Mesendoderm (in vitro differentiated cells): ENCODE measurements around the gene NCAN.
A peak's percentile ranks its signal among the peaks of the same experiment; 100 is the strongest.

ENCODE experiments used
- DNase-seq: peaks from one replicate; pipeline ENCODE4 v3.0.0; 2013
- H2AK5ac ChIP-seq: 2 replicates; pipeline ENCODE4 v1.6.1; 2013; ENCODE audit warnings: low read length, inconsistent platforms
- H2BK120ac ChIP-seq: 2 replicates; pipeline ENCODE4 v1.6.1; 2013; ENCODE audit warnings: low read depth, mild to moderate bottlenecking, low read length, moderate library complexity, mixed read lengths
- H2BK15ac ChIP-seq: replicated peaks from 2 replicates; pipeline ENCODE4 v1.6.1; 2013; ENCODE audit warnings: low read depth, mild to moderate bottlenecking, moderate library complexity
- H2BK5ac ChIP-seq: 2 replicates; pipeline ENCODE4 v1.6.1; 2013; ENCODE audit warnings: low read length, inconsistent platforms
- H3K18ac ChIP-seq: 2 replicates; pipeline ENCODE4 v1.6.1; 2013; ENCODE audit warnings: mild to moderate bottlenecking, low read length, mixed read lengths
- H3K23ac ChIP-seq: one replicate; pipeline ENCODE4 v1.6.1; 2013; ENCODE audit warnings: low read length
- H3K27ac ChIP-seq: 2 replicates; pipeline ENCODE4 v1.5.1; 2013; ENCODE audit warnings: low read depth, mild to moderate bottlenecking, inconsistent platforms, low read length, moderate library complexity
- H3K27me3 ChIP-seq: 2 replicates; pipeline ENCODE4 v1.6.1; 2013; ENCODE audit warnings: low read length, control low read depth, mild to moderate bottlenecking, inconsistent platforms; ENCODE audit not compliant: insufficient read depth, poor library complexity
- H3K36me3 ChIP-seq: 2 replicates; pipeline ENCODE4 v1.6.1; 2013; ENCODE audit warnings: low read length, inconsistent platforms; ENCODE audit not compliant: control insufficient read depth, insufficient read depth
- H3K4ac ChIP-seq: one replicate; pipeline ENCODE4 v1.6.1; 2013; ENCODE audit warnings: low read depth, mild to moderate bottlenecking, low read length, moderate library complexity
- H3K4me1 ChIP-seq: 2 replicates; pipeline ENCODE4 v1.6.1; 2013; ENCODE audit warnings: low read depth, low read length, inconsistent platforms; ENCODE audit not compliant: control insufficient read depth
- H3K4me2 ChIP-seq: 2 replicates; pipeline ENCODE4 v1.6.1; 2013; ENCODE audit warnings: low read length
- H3K4me3 ChIP-seq: 2 replicates; pipeline ENCODE4 v1.5.1; 2013; ENCODE audit warnings: mild to moderate bottlenecking, low read length
- H3K56ac ChIP-seq: one replicate; pipeline ENCODE4 v1.6.1; 2013; ENCODE audit warnings: low read length
- H3K79me1 ChIP-seq: 2 replicates; pipeline ENCODE4 v1.6.1; 2013; ENCODE audit warnings: low read length, inconsistent platforms
- H3K79me2 ChIP-seq: 2 replicates; pipeline ENCODE4 v1.6.1; 2013; ENCODE audit warnings: mild to moderate bottlenecking, low read length; ENCODE audit not compliant: control insufficient read depth, insufficient read depth
- H3K9ac ChIP-seq: 2 replicates; pipeline ENCODE4 v1.6.1; 2013; ENCODE audit warnings: low read length, inconsistent platforms
- H4K5ac ChIP-seq: one replicate; pipeline ENCODE4 v1.6.1; 2013; ENCODE audit warnings: low read length
- H4K8ac ChIP-seq: one replicate; pipeline ENCODE4 v1.6.1; 2013; ENCODE audit warnings: low read depth, mild to moderate bottlenecking, control low read depth, low read length, moderate library complexity
- WGBS: extraction: QIAGEN DNeasy Blood & Tissue Kit; methylation state at CpG from one replicate; pipeline ENCODE4 v1.1.7; 2013; ENCODE audit warnings: low lambda C conversion rate, missing lambda C conversion rate; ENCODE audit not compliant: insufficient coverage; ENCODE audit errors: extremely low coverage; 5-methylcytosine and 5-hydroxymethylcytosine counted together

NCAN gene

DNA sequence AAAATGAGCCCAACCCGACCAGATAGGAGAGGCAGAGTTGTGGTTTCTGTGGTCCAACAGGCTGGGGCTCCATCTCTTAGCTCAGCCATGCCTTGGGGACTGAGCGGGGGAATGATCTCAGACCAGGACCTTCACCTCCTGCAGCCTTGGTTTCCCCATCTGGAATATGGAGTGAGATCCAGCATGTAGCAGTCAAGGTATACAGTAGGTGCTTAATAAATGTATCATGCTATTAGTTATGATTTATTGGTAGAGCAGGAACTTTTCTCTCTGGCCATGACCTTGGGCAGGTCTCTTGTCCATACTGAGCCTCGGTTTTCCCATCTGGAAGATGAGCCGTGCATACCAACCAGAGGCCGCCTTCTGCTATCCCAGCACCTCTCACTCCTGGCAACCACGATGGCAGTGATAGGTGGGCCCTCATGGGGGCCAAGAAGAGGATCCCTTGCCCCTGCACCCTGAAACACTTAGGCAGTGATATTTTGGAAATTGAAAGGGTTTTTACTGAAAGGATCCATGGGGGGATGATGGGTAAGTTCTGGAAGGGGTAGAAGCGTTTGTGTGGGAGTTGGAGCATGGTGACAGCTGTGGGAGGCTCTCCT lies 52.2 kb downstream of the NCAN start:
- Histone ChIP-seq H3K79me2 (no peaks in the 10 kb centered on the region), H3K4ac (no peak overlapping the region)

DNA sequence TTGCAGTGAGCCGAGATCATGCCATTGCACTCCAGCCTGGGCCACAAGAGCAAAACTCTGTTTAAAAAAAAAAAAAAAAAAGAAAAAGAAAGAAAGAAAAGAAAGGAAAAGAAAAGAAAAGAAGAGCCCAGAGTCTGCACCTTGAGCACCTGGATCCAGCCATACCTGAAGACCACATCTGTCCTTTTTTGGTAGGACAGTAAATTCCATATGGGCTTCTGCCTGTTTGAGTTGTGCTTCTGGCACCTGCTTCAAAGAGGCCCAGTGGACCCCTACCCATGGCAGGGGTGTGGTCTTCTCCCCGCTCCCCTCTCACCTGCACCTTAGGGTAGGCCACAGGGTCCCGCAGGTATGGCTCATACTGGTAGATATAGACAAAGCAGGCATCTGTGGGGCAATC lies 55.5 kb downstream of the NCAN start:
- WGBS = no CpG with 5 or more reads among the region's 3 CpGs
- Histone ChIP-seq H3K18ac (no peak overlapping the region), H4K5ac (no peak overlapping the region), H3K56ac (no peak overlapping the region), H3K4me2 (no peak overlapping the region), H3K4me3 (no peak overlapping the region), H3K9ac (no peak overlapping the region), H3K27ac (no peak overlapping the region), H2BK15ac (no peak overlapping the region), H2BK120ac (no peak overlapping the region), H2BK5ac (no peak overlapping the region), H3K79me2 (no peaks in the 10 kb centered on the region), H3K4ac (no peak overlapping the region), H2AK5ac (no peak overlapping the region), H3K23ac (no peak overlapping the region), H3K4me1 (no peaks in the 10 kb centered on the region), H3K79me1 (no peaks in the 10 kb centered on the region), H4K8ac (no peak overlapping the region), H3K36me3 (no peaks in the 10 kb centered on the region), H3K27me3 (peaks cover 3% of the 10 kb centered on the region)
- DNase-seq = no peak

More for the DNA sequence above, 52.2 kb downstream of the NCAN start:
- Histone ChIP-seq H3K18ac (no peak overlapping the region), H2BK120ac (no peak overlapping the region), H3K27me3 (peaks cover 3% of the 10 kb centered on the region), H3K9ac (no peak overlapping the region), H3K79me1 (no peaks in the 10 kb centered on the region), H3K27ac (no peak overlapping the region), H2BK5ac (no peak overlapping the region), H3K56ac (no peak overlapping the region), H3K4me2 (no peak overlapping the region), H2AK5ac (no peak overlapping the region), H3K23ac (no peak overlapping the region), H4K5ac (no peak overlapping the region), H3K4me1 (no peaks in the 10 kb centered on the region), H2BK15ac (no peak overlapping the region), H3K4me3 (no peak overlapping the region), H3K36me3 (no peaks in the 10 kb centered on the region), H4K8ac (no peak overlapping the region)
- no CpG with 5 or more reads among the region's 7 CpGs for WGBS
- no peak for DNase-seq

DNA sequence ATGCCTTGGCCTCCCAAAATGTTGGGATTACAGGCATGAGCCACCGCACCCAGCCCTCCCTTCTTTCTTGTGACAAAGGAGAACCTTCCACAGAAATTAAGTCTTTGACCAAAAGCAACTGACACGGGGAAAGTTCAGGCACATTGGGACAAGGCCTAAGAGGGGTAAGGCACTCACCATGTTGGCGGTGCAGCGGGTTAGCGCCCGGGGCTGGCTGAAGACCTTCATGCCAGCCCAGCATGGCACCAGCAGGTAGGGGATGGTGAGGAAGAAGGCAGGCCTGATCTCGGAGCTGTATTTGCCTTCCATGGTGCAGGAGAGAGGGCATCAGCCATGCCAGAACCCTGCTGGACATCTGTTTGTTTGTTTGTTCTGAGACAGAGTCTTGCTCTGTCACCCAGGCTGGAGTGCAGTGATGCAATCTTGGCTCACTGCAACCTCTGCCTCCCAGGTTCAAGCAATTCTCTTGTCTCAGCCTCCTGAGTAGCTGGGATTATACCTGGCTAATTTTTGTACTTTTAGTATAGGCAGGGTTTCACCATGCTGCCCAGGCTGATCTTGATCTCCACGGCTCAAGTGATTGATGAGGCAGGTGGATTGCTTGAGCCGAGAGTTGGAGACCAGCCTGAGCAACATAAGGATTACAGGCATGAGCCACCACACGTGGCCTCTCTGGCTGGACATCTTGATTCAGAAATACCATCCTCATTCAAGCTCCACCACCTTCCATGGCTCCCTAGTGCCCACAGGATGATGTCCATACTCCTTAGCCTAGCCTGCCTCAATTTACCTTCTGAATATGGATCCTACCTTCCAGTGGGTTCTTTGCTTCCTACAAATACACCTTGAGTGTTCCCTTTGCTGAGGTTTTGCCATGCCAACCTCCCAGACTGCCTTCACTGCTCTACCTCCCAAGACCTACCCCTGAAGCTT lies 57.0 kb downstream of the NCAN start:
- H2BK120ac ChIP-seq = no peak overlapping the region
- WGBS = no CpG with 5 or more reads among the region's 10 CpGs
- H3K4me3 ChIP-seq = no peak overlapping the region
- no peak overlapping the region for H2BK15ac ChIP-seq
- no peak overlapping the region for H3K9ac ChIP-seq
- no peak overlapping the region for H3K23ac ChIP-seq
- no peak overlapping the region for H3K27ac ChIP-seq
- H3K18ac ChIP-seq = no peak overlapping the region
- H3K4me1 ChIP-seq = no peaks in the 10 kb centered on the region
- H3K4ac ChIP-seq = no peak overlapping the region
- H2BK5ac ChIP-seq = no peak overlapping the region
- no peak overlapping the region for H3K56ac ChIP-seq
- DNase-seq = no peak
- no peak overlapping the region for H2AK5ac ChIP-seq
- H3K79me1 ChIP-seq = no peaks in the 10 kb centered on the region
- no peaks in the 10 kb centered on the region for H3K27me3 ChIP-seq
- no peaks in the 10 kb centered on the region for H3K79me2 ChIP-seq
- H4K8ac ChIP-seq = no peak overlapping the region
- H3K4me2 ChIP-seq = no peak overlapping the region
- no peaks in the 10 kb centered on the region for H3K36me3 ChIP-seq
- no peak overlapping the region for H4K5ac ChIP-seq

DNA sequence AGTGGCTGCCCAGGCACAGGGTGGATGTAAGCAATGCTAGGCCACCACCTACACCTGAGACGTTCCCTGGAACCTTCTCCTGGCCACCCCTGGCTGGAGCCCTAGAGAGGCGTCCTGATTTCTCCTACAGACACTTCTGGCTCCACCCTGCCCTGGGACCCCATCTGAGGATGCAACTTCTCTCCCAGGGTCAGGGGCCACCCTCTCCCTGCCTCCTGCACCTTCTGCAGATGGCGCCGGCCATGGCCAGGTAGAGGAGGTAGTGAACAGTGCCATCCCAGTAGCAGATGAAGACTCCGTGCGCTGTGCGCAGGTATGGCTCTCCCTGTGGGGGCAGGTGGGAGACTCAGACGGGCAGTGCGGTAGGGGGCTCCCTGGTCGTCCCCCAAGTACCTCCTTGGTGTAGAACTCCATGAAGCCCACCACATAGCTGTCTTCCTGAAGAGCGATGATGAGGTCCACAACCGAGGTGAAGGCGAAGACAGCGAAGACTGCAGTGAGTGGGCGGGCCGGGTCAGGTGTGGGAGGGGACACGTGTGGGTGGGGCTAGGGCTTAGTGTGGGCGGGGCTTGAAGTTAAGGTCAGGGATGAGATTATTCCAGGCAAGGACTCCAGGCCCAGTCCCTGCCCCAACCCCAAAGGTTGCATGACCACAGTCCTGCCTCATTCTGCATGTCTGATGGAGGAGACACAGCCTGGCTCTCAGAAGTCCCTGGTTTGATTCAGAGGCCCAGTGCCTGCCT lies 58.4 kb downstream of the NCAN start:
- Histone ChIP-seq H3K4ac (no peak overlapping the region), H3K23ac (no peak overlapping the region), H2BK120ac (no peak overlapping the region), H3K79me2 (no peaks in the 10 kb centered on the region), H2BK5ac (no peak overlapping the region), H3K27ac (no peak overlapping the region), H3K56ac (no peak overlapping the region), H3K36me3 (no peaks in the 10 kb centered on the region), H3K4me1 (no peaks in the 10 kb centered on the region), H3K9ac (no peak overlapping the region), H2AK5ac (no peak overlapping the region), H3K79me1 (no peaks in the 10 kb centered on the region), H4K8ac (no peak overlapping the region), H3K27me3 (no peaks in the 10 kb centered on the region), H3K4me2 (no peak overlapping the region), H2BK15ac (no peak overlapping the region), H3K4me3 (no peak overlapping the region), H4K5ac (no peak overlapping the region), H3K18ac (no peak overlapping the region)
- DNase-seq = peak; percentile 35
- WGBS = no CpG with 5 or more reads among the region's 18 CpGs

DNA sequence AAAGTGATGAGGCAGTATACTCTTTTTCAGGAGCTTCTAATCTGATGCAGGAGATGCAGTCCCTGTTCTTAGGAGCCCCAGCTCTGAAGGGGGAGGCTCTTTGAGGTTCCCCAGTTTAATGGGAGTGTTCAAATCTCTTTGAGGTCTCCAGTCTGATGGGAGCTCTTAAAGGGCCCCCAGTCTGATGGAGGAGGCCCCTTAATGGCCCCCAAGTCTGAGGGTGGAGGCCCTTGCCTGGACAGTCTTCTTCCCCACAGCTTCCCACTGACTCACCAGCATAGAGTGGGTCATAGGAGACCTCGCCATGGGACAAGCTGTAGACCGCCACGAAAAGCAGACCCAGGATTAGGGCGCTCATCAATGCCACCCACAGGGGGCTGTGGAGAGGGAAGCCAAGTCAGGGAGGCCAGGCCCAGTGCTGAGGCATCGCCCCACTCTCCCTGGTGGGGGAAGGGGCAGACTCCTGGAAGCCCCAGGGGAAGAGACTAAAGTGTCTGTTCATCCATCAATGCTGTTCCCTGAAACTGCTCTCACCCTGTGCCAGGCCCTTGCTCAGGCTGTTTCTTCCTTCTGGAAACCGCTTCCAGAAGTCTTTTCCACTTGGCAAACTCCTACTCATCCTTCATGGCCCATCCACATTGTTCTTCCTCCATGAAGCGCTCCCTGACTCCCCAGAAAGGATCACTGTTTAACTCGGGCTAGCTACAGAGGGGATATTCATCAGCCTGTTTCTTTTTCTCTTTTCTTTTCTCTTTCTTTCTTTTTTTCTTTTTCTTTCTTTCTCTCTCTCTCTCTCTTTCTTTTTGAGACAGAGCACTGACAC lies 59.2 kb downstream of the NCAN start:
- Histone ChIP-seq H4K5ac (no peak overlapping the region), H2AK5ac (no peak overlapping the region), H3K18ac (no peak overlapping the region), H2BK120ac (no peak overlapping the region), H4K8ac (no peak overlapping the region), H3K4ac (no peak overlapping the region), H2BK15ac (no peak overlapping the region), H3K9ac (no peak overlapping the region), H3K36me3 (no peaks in the 10 kb centered on the region), H3K23ac (no peak overlapping the region), H3K56ac (no peak overlapping the region), H2BK5ac (no peak overlapping the region), H3K4me1 (no peaks in the 10 kb centered on the region), H3K79me1 (no peaks in the 10 kb centered on the region), H3K4me3 (no peak overlapping the region), H3K4me2 (no peak overlapping the region), H3K27me3 (no peaks in the 10 kb centered on the region), H3K79me2 (no peaks in the 10 kb centered on the region), H3K27ac (no peak overlapping the region)
- DNase-seq = no peak
- no CpG with 5 or more reads among the region's 8 CpGs for WGBS
